Parathyroid adenoma (tissue), 2 donors: ENCODE measurements around the gene PIAS4.
"Not testable (repeated sequence)": the region's sequence is repeated elsewhere in the genome, so short reads cannot be mapped to it uniquely, and the experiment has no call there.

Experiments used
- H2AFZ ChIP-seq: fragments of 300-600 bp; sonication (generic); one replicate; pipeline ENCODE4 v1.7.0; 2017; ENCODE audit warnings: antibody characterized with exemption, mild to moderate bottlenecking
- H3K27ac ChIP-seq: fragments of 300-600 bp; sonication (generic); one replicate; pipeline ENCODE4 v1.7.0; 2017
- H3K27me3 ChIP-seq: fragments of 300-600 bp; sonication (generic); one replicate; pipeline ENCODE4 v1.7.0; 2017; ENCODE audit warnings: low read length; ENCODE audit not compliant: control insufficient read depth, insufficient read depth
- H3K36me3 ChIP-seq: fragments of 300-600 bp; sonication (generic); one replicate; pipeline ENCODE4 v1.7.0; 2017; ENCODE audit warnings: low read length; ENCODE audit not compliant: control insufficient read depth, insufficient read depth
- H3K4me1 ChIP-seq: fragments of 300-600 bp; sonication (generic); one replicate; pipeline ENCODE4 v1.7.0; 2017; ENCODE audit warnings: control low read depth
- H3K4me2 ChIP-seq: fragments of 300-600 bp; sonication (generic); one replicate; pipeline ENCODE4 v1.7.0; 2017; ENCODE audit warnings: low read length
- H3K4me3 ChIP-seq: fragments of 300-600 bp; sonication (generic); one replicate; pipeline ENCODE4 v1.7.0; 2017; ENCODE audit warnings: low read depth, low read length
- H3K79me2 ChIP-seq: fragments of 300-600 bp; sonication (generic); one replicate; pipeline ENCODE4 v1.7.0; 2017; ENCODE audit warnings: control low read depth
- H3K9ac ChIP-seq: fragments of 300-600 bp; sonication (generic); one replicate; pipeline ENCODE4 v1.7.0; 2017; ENCODE audit warnings: mild to moderate bottlenecking
- H3K9me3 ChIP-seq: fragments of 300-600 bp; sonication (generic); one replicate; pipeline ENCODE4 v1.7.0; 2017; ENCODE audit warnings: low read length; ENCODE audit not compliant: control insufficient read depth
- TF ChIP-seq, protein P1 (sequence below): fragments of 300-600 bp; sonication (generic); IDR thresholded peaks from one replicate; pipeline ENCODE4 v1.7.0; 2017; ENCODE audit warnings: antibody characterized with exemption, mild to moderate bottlenecking
- donor health status: primary hyperparathyroidism.

The PIAS4 gene

DNA sequence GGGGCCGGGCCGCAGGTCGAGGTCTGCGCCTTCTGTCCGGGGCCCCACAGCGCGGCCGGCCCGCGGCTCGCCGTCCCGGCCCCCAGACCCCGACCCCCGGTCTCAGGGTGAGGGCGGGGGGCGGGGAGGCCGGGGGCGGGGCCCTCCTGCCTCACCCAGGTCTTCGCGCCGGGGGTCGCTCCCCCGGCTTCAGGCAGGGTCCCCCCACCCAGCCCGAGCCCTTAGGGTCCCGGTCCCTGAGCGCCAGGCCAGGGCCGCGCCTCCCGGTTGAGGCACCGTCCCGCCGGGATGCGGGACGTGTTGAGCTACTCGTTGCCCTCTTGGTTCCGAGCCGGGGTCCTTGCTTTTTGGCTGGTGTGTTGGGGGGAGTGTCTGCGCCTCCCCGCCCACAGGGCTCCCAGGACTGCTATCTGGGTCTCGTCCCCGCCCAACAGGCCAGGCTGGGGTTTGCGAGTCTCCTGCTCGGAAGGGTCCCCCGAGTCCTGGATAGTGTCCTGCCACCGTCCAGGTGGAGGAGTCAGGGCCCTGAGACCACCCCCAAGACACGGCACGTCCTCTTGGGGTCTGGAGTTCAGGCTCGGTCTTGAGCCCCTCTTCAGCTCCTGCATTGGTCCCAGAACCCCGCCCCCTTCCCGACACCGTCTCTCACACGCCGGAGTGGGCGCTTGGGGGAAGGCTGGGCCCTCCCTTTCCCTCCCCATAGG lies 452 bp downstream of the PIAS4 start:
- Histone ChIP-seq H3K9me3 (no peaks in the 10 kb centered on the region), H3K27ac (no peak overlapping the region), H3K9ac (peak overlapping the region; percentile 61), H3K4me1 (peaks cover 9% of the 10 kb centered on the region), H3K4me3 (peak overlapping the region; percentile 87), H3K79me2 (peaks cover 45% of the 10 kb centered on the region), H3K27me3 (no peaks in the 10 kb centered on the region), H2AFZ (peak overlapping the region; percentile 51), H3K36me3 (no peaks in the 10 kb centered on the region), H3K4me2 (peak overlapping the region; percentile 93)
- TF ChIP-seq, protein P1, sequence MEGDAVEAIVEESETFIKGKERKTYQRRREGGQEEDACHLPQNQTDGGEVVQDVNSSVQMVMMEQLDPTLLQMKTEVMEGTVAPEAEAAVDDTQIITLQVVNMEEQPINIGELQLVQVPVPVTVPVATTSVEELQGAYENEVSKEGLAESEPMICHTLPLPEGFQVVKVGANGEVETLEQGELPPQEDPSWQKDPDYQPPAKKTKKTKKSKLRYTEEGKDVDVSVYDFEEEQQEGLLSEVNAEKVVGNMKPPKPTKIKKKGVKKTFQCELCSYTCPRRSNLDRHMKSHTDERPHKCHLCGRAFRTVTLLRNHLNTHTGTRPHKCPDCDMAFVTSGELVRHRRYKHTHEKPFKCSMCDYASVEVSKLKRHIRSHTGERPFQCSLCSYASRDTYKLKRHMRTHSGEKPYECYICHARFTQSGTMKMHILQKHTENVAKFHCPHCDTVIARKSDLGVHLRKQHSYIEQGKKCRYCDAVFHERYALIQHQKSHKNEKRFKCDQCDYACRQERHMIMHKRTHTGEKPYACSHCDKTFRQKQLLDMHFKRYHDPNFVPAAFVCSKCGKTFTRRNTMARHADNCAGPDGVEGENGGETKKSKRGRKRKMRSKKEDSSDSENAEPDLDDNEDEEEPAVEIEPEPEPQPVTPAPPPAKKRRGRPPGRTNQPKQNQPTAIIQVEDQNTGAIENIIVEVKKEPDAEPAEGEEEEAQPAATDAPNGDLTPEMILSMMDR = no peak

DNA sequence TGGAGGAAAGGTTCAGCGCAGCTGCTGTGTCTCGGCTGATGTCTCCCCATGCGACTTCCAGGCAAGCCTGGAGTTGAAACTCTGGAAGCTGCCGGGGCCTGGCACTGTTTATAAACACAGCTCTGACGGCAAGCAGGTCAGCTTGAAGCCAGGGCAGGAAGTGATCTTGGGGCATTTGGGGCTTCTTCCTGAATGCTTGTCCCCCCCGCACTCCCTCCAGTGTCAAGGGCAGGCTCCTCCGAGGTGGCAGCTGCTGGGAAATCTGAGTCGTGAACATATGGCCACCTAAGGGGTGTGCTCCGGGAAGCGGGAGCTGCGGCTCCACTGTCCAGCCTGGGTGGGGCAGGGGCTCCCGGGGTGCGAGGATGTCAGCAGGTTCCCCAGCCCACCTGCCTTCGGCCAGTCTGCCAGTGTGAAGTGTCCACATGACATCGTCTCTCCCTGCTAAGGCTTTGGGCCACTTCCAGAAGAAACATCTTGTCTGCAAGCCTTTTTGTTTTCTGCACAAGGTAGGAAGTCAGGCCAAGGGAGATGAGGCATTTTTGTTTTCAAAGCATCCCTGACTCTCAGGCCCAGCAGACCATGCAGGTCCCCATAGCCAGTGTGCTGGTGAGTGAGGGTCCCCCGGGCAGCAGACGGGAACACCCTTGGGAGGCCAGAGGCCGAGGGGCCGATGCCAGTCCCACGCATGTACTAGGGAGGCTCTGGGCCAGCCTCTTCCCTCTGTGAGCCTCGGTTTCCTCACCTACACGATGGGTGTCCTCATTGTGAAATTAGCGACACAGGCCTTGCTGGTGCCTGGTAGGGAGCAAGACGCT lies 2.7 kb downstream of the PIAS4 start:
- Histone ChIP-seq H3K9ac (no peak overlapping the region), H3K27ac (no peak overlapping the region), H3K4me2 (no peak overlapping the region), H3K9me3 (no peaks in the 10 kb centered on the region), H3K27me3 (no peaks in the 10 kb centered on the region), H2AFZ (no peak overlapping the region), H3K36me3 (no peaks in the 10 kb centered on the region), H3K79me2 (peaks cover 65% of the 10 kb centered on the region), H3K4me1 (peaks cover 9% of the 10 kb centered on the region), H3K4me3 (no peak overlapping the region)
- TF ChIP-seq, protein P1 = no peak

DNA sequence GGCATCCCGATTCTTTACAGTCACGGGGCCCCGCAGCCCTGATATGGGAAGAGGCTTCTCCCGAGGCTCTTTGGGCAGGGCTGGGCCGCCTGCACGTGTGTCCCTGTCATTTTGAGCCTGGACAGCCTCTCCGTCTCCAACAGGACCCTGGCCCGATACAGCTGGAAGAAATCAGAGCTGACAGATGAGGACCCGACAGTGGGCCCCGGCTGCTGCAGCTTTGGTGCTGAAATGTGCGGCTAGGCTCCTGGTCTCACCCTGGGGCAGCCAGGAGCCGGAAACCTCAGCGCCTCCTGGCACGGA lies 3.2 kb downstream of the PIAS4 start:
- no peak overlapping the region for H3K9ac ChIP-seq
- no peaks in the 10 kb centered on the region for H3K36me3 ChIP-seq
- H3K9me3 ChIP-seq = no peaks in the 10 kb centered on the region
- no peak overlapping the region for H3K4me2 ChIP-seq
- H3K27me3 ChIP-seq = no peaks in the 10 kb centered on the region
- H3K27ac ChIP-seq = no peak overlapping the region
- H3K4me1 ChIP-seq = peaks cover 9% of the 10 kb centered on the region
- TF ChIP-seq, protein P1 = no peak
- no peak overlapping the region for H3K4me3 ChIP-seq
- H2AFZ ChIP-seq = no peak overlapping the region
- peaks cover 70% of the 10 kb centered on the region for H3K79me2 ChIP-seq

- H3K36me3 ChIP-seq, H3K27ac ChIP-seq, H3K4me1 ChIP-seq, H2AFZ ChIP-seq, H3K9me3 ChIP-seq, H3K9ac ChIP-seq, H3K27me3 ChIP-seq, H3K4me3 ChIP-seq, H3K4me2 ChIP-seq: not testable (repeated sequence)
- peaks cover 75% of the 10 kb centered on the region for H3K79me2 ChIP-seq
Measured at GRCh38 chr19:4011430-4011829, 3.9 kb downstream of the PIAS4 start.

GRCh38 chr19:4012092-4012974 lies 4.8 kb downstream of the PIAS4 start:
- Histone ChIP-seq H3K36me3 (no peaks in the 10 kb centered on the region), H3K27ac (no peak overlapping the region), H3K4me3 (no peak overlapping the region), H3K27me3 (no peaks in the 10 kb centered on the region), H3K4me1 (peaks cover 9% of the 10 kb centered on the region), H3K4me2 (no peak overlapping the region), H3K9me3 (no peaks in the 10 kb centered on the region), H3K79me2 (peaks cover 82% of the 10 kb centered on the region), H2AFZ (no peak overlapping the region), H3K9ac (no peak overlapping the region)
- TF ChIP-seq, protein P1 = no peak
